Adrenal gland (tissue), 12 donors: ENCODE data around the gene EFEMP1. TPM values are rescaled to one million over a fixed set of nuclear protein-coding genes. Genes with fewer than 3 reads are reported as not detected.

ENCODE experiments used
- DNase-seq, 7 donors: peaks; one replicate each; pipeline ENCODE4 v3.0.0-alpha.2; 2019 to 2020
- H3K27ac ChIP-seq, 5 donors: fragments of 200-600 bp; sonication (generic) in 4 of 5; 1 replicate in 3 of 5; 2 replicates in 2 of 5; pipeline versions ENCODE4 v1.5.1 to v1.8.0; 2016 to 2020; ENCODE audit warnings: mild to moderate bottlenecking in 1 of 5
- H3K27me3 ChIP-seq: fragments of 200-600 bp; 2 replicates; pipeline ENCODE4 v1.8.0; 2021
- H3K36me3 ChIP-seq, 2 donors: fragments of 200-600 bp; replicated peaks in 1 of 2; 1 replicate in 1 of 2; 2 replicates in 1 of 2; pipeline versions ENCODE4 v1.5.1 to v1.8.0; 2018 to 2022
- H3K4me1 ChIP-seq, 2 donors: fragments of 200-600 bp; replicated peaks in 1 of 2; 1 replicate in 1 of 2; 2 replicates in 1 of 2; pipeline versions ENCODE4 v1.5.1 to v1.8.0; 2018 to 2021
- H3K4me3 ChIP-seq, 4 donors: fragments of 200-600 bp; sonication (generic) in 3 of 4; one replicate each; pipeline ENCODE4 v1.5.1; 2016 to 2018
- H3K9me3 ChIP-seq, 3 donors: fragments of 200-600 bp; sonication (generic) in 1 of 3; replicated peaks in 1 of 3; 1 replicate in 2 of 3; 2 replicates in 1 of 3; pipeline versions ENCODE4 v1.5.1 to v1.8.0; 2016 to 2021
- POLR2A ChIP-seq, 2 donors: fragments of 450-650 bp; IDR thresholded peaks; one replicate each; pipeline ENCODE4 v1.6.1; 2017; ENCODE audit warnings: antibody characterized with exemption in 2 of 2, mild to moderate bottlenecking in 2 of 2, moderate library complexity in 1 of 2
- WGBS, 4 donors: extraction: QIAGEN DNeasy Blood & Tissue Kit in 2 of 4; methylation state at CpG; one replicate each; pipeline versions ENCODE4 v1.1.5 to v1.1.7; 2013 to 2017; 5-methylcytosine and 5-hydroxymethylcytosine counted together
- intact Hi-C, 2 donors: fragments of 100-400 bp; cut with DNase I; formaldehyde crosslinking; loops; one replicate each; pipeline versions ENCODE4 v1.14.1 to v1.15.0; 2022 to 2023
- polyA plus RNA-seq, 3 donors: library from polyadenylated mRNA; stranded (reverse); fragments of 200-250 nt in 2 of 3; fragments of 350-450 nt in 1 of 3; fragmentation: Illumina TruSeq in 1 of 3; extraction: RNeasy Lipid Tissue Mini Kit (QIAGEN cat#74804) in 1 of 3; gene quantifications; one replicate each; pipeline ENCODE4 v1.2.3, GENCODE V29; 2013 to 2014
- total RNA-seq, 9 donors: library from RNA; depleted of rRNA in 4 of 9; stranded (reverse); fragments of >200 nt in 4 of 9; fragments of 120-200 nt in 1 of 9; fragmentation: NEBNext Ultra II Directional in 1 of 9; extraction: Animal tissue kit (Norgen Biotek cat#: 25700) in 1 of 9; gene quantifications; one replicate each; pipeline versions ENCODE4 v1.1.0 to v1.2.4, GENCODE V29; 2013 to 2023
- TF ChIP-seq, protein P1 (sequence below), 6 experiments: fragments of 450-650 bp in 4 of 6; fragments of 200-600 bp in 2 of 6; sonication (generic) in 1 of 6; IDR thresholded peaks; 1 replicate in 5 of 6; 2 replicates in 1 of 6; pipeline versions ENCODE4 v1.5.1 to v1.8.0; 2016 to 2021; ENCODE audit warnings: antibody characterized with exemption in 6 of 6, mild to moderate bottlenecking in 2 of 6, moderate library complexity in 1 of 6
- donor health status: healthy with polysubstance abuse.
- donor health status: Bipolar disorder and iron deficiency.
- donor health status: DM: yes; HTN: yes; CAD: no.
- donor health status: DM: no; HTN: no; CAD: no.
- donor health status: DM: no; HTN: no; CAD: no.
- donor health status: DM: yes; HTN: yes; CAD: no.

The EFEMP1 gene
- total and polyA plus RNA-seq, 12 donors = 3.9 to 430 (median 124) TPM

GRCh38 chr2:55948176-55948923 lies 24.8 kb upstream of the EFEMP1 start:
- Histone ChIP-seq H3K27me3 (peaks cover 1% of the 10 kb centered on the region), H3K9me3 (no peaks in the 10 kb centered on the region), H3K27ac (no peak overlapping the region), H3K36me3 (no peaks in the 10 kb centered on the region), H3K4me1 (no peaks in the 10 kb centered on the region), H3K4me3 (no peak overlapping the region)
- no peak for DNase-seq
- intact Hi-C loops = no loop called here
- no peak for TF ChIP-seq POLR2A (IDR thresholded peaks at IDR 0.05)
- TF ChIP-seq, protein P1, sequence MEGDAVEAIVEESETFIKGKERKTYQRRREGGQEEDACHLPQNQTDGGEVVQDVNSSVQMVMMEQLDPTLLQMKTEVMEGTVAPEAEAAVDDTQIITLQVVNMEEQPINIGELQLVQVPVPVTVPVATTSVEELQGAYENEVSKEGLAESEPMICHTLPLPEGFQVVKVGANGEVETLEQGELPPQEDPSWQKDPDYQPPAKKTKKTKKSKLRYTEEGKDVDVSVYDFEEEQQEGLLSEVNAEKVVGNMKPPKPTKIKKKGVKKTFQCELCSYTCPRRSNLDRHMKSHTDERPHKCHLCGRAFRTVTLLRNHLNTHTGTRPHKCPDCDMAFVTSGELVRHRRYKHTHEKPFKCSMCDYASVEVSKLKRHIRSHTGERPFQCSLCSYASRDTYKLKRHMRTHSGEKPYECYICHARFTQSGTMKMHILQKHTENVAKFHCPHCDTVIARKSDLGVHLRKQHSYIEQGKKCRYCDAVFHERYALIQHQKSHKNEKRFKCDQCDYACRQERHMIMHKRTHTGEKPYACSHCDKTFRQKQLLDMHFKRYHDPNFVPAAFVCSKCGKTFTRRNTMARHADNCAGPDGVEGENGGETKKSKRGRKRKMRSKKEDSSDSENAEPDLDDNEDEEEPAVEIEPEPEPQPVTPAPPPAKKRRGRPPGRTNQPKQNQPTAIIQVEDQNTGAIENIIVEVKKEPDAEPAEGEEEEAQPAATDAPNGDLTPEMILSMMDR (IDR thresholded peaks at IDR 0.05) = no peak

DNA sequence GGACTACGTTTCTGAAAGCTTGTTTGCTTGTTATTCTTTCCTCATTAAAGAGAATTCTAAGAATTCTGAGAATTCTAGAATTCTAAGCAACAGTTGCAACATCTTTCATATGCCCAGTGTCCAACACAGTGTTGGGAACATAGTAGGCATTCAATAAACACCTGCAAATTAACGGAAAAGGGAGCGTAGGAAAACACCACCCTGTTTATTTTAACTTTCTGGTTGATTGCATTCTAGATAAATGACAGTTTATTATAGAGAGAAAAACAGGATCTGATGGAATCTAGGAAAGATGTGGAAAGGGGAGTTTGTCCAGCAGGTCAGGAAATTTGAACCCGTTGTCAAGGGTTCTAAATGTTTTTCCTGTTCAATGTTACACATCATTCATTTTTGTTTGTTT lies 24.2 kb upstream of the EFEMP1 start:
- H3K27me3 ChIP-seq = no peaks in the 10 kb centered on the region
- 48 to 58% (median 53%) methylated on average over 4 of the region's 4 CpGs for WGBS, 4 donors
- no peaks in the 10 kb centered on the region for H3K9me3 ChIP-seq
- H3K27ac ChIP-seq = no peak overlapping the region
- H3K4me1 ChIP-seq = no peaks in the 10 kb centered on the region
- H3K36me3 ChIP-seq = no peaks in the 10 kb centered on the region
- intact Hi-C loops = no loop called here
- no peak overlapping the region for H3K4me3 ChIP-seq
- TF ChIP-seq, protein P1 (IDR thresholded peaks at IDR 0.05) = no peak
- TF ChIP-seq POLR2A (IDR thresholded peaks at IDR 0.05) = no peak
- no peak for DNase-seq

DNA sequence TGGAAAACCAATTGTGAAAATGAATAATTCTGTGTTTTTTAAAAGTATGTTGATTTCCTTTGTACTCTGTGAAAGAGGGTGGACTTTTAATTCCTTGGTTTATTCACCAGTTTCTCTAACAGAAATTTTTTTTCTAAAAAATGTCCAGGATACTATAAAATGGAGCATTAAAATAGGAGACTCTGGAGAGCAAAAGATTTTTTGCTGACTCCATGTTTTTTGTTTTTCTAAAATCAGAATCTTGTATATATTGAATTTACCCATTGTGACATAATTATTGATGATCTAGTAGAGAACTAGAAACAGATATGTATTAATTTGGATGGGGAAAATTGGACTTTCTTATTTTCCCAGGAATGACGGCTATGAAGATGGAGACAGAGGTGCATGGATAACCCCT lies 23.2 kb upstream of the EFEMP1 start:
- no peak for TF ChIP-seq POLR2A (IDR thresholded peaks at IDR 0.05)
- TF ChIP-seq, protein P1 (IDR thresholded peaks at IDR 0.05) = no peak
- Histone ChIP-seq H3K27me3 (no peaks in the 10 kb centered on the region), H3K4me3 (no peak overlapping the region), H3K9me3 (no peaks in the 10 kb centered on the region), H3K4me1 (no peaks in the 10 kb centered on the region), H3K27ac (no peak overlapping the region), H3K36me3 (no peaks in the 10 kb centered on the region)
- 81 to 96% (median 85%) methylated on average over 1 of the region's 1 CpG for WGBS, 4 donors
- intact Hi-C loops = no loop called here
- DNase-seq = no peak

- no peak for DNase-seq
- Histone ChIP-seq H3K4me1 (no peaks in the 10 kb centered on the region), H3K4me3 (no peak overlapping the region), H3K27me3 (no peaks in the 10 kb centered on the region), H3K9me3 (no peaks in the 10 kb centered on the region), H3K27ac (no peak overlapping the region), H3K36me3 (no peaks in the 10 kb centered on the region)
- intact Hi-C loops = no loop called here
- whole genome bisulfite sequencing, 4 donors = 90 to 100% (median 93%) methylated on average over 1 of the region's 1 CpG
- no peak for TF ChIP-seq POLR2A (IDR thresholded peaks at IDR 0.05)
- TF ChIP-seq, protein P1 (IDR thresholded peaks at IDR 0.05) = no peak
Observed at GRCh38 chr2:55943466-55943865, 19.9 kb upstream of the EFEMP1 start.
